Lower leg skin (tissue), 4 donors: Measurements from ENCODE around the gene IMP4. TPM values are rescaled to one million over a fixed set of nuclear protein-coding genes. Genes with fewer than 3 reads are reported as not detected.

Experiments
- DNase-seq, 2 donors: peaks; one replicate each; pipeline ENCODE4 v3.0.0-alpha.2; 2019; ENCODE audit warnings: low spot score in 2 of 2
- H3K4me3 ChIP-seq: fragments of 200-600 bp; sonication (generic); 2 replicates; pipeline ENCODE4 v1.5.1; 2017; ENCODE audit warnings: mild to moderate bottlenecking, low read depth; ENCODE audit not compliant: poor library complexity, severe bottlenecking
- POLR2A ChIP-seq, 2 donors: fragments of 450-650 bp; IDR thresholded peaks; one replicate each; pipeline ENCODE4 v1.6.1; 2016 to 2017; ENCODE audit warnings: antibody characterized with exemption in 2 of 2, mild to moderate bottlenecking in 1 of 2, moderate library complexity in 1 of 2
- WGBS, 2 donors: methylation state at CpG; one replicate each; pipeline ENCODE4 v1.1.5; 2018; 5-methylcytosine and 5-hydroxymethylcytosine counted together
- intact Hi-C: fragments of 100-400 bp; cut with DNase I; formaldehyde crosslinking; loops from one replicate; pipeline ENCODE4 v1.15.0; 2023; ENCODE audit warnings: low total_unique reads
- total RNA-seq, 4 donors: library from RNA; depleted of rRNA; stranded (reverse); fragments of >200 nt; gene quantifications; one replicate each; pipeline ENCODE4 v1.1.0, GENCODE V29; 2016
- TF ChIP-seq, protein P1 (sequence below), 3 donors: fragments of 450-650 bp; IDR thresholded peaks; one replicate each; pipeline ENCODE4 v1.5.1; 2016; ENCODE audit warnings: antibody characterized with exemption in 3 of 3, mild to moderate bottlenecking in 3 of 3, moderate library complexity in 2 of 3

Gene IMP4
- total RNA-seq, 4 donors from 2014 or later: 84.8 to 98.1 (median 97.0) TPM

DNA sequence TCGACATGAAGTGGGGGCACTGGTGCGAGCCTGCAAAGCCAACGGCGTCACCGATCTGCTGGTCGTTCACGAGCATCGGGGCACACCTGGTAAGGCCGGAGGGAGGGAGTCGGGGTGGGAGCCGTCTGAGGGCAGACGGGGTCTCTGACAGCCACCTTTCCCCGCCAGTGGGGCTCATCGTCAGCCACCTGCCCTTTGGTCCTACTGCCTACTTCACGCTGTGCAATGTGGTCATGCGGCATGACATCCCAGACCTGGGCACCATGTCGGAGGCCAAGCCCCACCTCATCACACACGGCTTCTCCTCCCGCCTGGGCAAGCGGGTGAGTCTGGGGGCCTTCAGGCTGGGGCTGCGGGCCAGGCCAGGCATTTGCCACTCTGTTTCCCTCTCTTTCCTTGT, 2.9 kb downstream of the IMP4 start:
- WGBS, 2 donors: 97 to 98% methylated on average over 21 of the region's 21 CpGs
- TF ChIP-seq POLR2A (IDR thresholded peaks at IDR 0.05): no peak
- TF ChIP-seq, protein P1, sequence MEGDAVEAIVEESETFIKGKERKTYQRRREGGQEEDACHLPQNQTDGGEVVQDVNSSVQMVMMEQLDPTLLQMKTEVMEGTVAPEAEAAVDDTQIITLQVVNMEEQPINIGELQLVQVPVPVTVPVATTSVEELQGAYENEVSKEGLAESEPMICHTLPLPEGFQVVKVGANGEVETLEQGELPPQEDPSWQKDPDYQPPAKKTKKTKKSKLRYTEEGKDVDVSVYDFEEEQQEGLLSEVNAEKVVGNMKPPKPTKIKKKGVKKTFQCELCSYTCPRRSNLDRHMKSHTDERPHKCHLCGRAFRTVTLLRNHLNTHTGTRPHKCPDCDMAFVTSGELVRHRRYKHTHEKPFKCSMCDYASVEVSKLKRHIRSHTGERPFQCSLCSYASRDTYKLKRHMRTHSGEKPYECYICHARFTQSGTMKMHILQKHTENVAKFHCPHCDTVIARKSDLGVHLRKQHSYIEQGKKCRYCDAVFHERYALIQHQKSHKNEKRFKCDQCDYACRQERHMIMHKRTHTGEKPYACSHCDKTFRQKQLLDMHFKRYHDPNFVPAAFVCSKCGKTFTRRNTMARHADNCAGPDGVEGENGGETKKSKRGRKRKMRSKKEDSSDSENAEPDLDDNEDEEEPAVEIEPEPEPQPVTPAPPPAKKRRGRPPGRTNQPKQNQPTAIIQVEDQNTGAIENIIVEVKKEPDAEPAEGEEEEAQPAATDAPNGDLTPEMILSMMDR (IDR thresholded peaks at IDR 0.05): no peak
- no peak overlapping the region for H3K4me3 ChIP-seq
- DNase-seq: no peak
- intact Hi-C loops: loop anchor here (10.0 kb wide), 2 partner anchors 161 to 729 kb away; partner anchors contain the start of genes MZT2B and SMPD4

DNA sequence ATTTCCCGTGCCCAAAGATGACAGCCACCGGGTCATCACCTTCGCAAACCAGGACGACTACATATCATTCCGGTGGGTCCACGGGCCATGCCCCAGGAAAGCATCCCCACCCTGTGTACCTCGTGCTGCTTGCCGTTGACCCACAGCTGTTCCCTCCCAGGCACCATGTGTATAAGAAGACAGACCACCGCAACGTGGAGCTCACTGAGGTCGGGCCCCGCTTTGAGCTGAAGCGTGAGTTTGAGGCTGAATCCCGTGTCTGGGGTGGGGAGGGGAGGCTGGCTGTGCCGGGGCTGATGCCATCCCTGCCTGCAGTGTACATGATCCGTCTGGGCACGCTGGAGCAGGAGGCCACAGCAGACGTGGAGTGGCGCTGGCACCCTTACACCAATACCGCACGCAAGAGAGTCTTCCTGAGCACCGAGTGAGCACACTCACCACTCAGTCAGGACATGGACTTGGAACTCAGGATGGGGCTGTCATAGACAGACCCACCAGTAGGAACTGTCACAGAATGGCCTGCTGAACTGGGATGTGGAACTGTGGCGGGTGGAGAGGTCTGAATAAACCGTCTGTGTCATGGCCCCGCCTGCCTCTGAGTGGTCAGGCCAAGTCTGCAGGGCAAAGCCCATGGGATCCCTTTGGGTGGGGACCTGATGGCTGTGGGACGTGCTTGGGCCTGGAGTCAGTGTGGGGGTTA, 3.5 kb downstream of the IMP4 start:
- TF ChIP-seq, protein P1 (IDR thresholded peaks at IDR 0.05): no peak
- no peak overlapping the region for H3K4me3 ChIP-seq
- 90 to 93% methylated on average over 26 of the region's 26 CpGs for WGBS, 2 donors
- DNase-seq: no peak
- intact Hi-C loops: loop anchor here (10.0 kb wide), 2 partner anchors 161 to 729 kb away; partner anchors contain the start of genes MZT2B and SMPD4

DNA sequence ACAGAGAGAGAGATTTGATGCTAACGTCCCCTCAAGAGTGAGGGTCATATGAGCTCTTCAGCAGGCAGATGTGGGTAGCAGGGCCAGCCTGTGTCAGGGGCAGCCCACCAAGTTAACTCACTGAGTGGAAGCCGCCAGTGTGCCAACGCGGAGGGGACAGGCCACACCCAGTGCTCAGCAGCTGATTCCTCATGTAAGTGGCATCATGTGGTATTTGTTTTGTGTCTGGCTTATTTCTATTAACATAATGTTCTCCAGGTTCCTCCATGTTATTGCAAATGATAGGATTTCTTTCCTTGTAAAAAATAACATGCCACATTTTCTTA, 4.0 kb downstream of the IMP4 start:
- no peak for DNase-seq
- intact Hi-C loops: loop anchor here (10.0 kb wide), 2 partner anchors 162 to 728 kb away; partner anchors contain the start of genes MZT2B and SMPD4
- no peak for TF ChIP-seq POLR2A (IDR thresholded peaks at IDR 0.05)
- TF ChIP-seq, protein P1 (IDR thresholded peaks at IDR 0.05): no peak
- WGBS, 2 donors: 81 to 85% methylated on average over 4 of the region's 4 CpGs
- H3K4me3 ChIP-seq: no peak overlapping the region

DNA sequence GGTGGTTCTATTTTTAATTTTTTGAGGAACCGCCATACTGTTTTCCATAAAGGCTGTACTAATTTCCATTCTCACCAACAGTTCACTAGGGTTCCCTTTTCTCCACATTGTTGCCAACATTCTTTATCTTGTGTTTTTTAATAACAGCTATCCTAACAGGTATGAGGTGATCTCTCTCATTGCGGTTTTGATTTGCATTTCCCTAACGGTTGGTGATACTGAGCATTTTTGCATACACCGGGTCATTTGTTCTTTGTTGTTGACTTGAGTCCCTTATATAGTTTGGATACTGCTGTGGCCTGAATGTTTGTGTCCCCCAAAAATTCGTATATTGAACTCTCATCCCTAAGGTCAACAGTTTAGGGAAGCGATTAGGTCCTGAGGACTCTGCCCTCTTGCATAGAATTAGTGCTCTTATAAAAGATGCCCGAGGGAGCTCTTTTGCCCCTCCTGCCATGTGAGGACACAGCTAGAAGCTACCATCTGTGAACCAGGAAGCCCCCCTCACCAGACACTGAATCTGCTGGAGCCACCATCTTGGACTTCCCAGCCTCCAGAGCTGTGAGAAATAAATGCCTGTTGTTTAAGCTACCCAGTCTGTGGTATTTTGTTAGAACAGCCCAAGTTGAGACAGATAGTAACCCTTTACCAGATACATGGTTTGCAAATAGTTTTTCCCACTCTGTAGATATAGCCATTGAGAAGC, 4.7 kb downstream of the IMP4 start:
- TF ChIP-seq POLR2A (IDR thresholded peaks at IDR 0.05): no peak
- TF ChIP-seq, protein P1 (IDR thresholded peaks at IDR 0.05): no peak
- no peak for DNase-seq
- WGBS, 2 donors: 92 to 93% methylated on average over 7 of the region's 7 CpGs
- intact Hi-C loops: loop anchor here (10.0 kb wide), 2 partner anchors 163 to 727 kb away; partner anchors contain the start of genes MZT2B and SMPD4
- no peak overlapping the region for H3K4me3 ChIP-seq

DNA sequence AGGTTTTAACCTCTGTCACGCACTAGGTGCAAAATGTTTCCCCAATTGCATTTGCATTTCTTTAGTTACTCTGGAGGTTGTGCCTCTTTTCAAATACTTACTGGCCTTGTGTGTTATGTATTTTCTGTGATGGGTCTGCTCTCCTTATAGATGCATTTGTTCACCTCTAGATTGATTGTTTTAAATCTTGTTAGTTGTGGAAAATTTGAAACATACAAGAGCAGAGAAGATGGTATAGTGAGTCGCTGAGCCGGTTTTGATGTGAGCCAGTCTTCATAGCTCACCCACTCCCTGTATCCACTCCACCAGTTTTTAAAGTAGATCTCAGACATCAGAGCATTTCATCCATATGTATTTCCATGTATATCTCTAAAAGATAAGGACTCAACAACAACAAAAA, 6.5 kb downstream of the IMP4 start:
- no peak for DNase-seq
- TF ChIP-seq POLR2A (IDR thresholded peaks at IDR 0.05): no peak
- TF ChIP-seq, protein P1 (IDR thresholded peaks at IDR 0.05): no peak
- intact Hi-C loops: loop anchor here (10.0 kb wide), 2 partner anchors 164 to 726 kb away; partner anchors contain the start of genes MZT2B and SMPD4
- H3K4me3 ChIP-seq: no peak overlapping the region
- 81 to 87% methylated on average over 3 of the region's 3 CpGs for WGBS, 2 donors
